CD4-positive, alpha-beta T cell (primary cell): ENCODE measurements around the gene MICAL2. TPM values are rescaled to one million over a fixed set of nuclear protein-coding genes. Genes with fewer than 3 reads are reported as not detected.

Experiments used
- ATAC-seq: fragments of 200-7000 bp; cut with Tn5 transposase; one replicate; pipeline ENCODE4 v1.10.0; 2022; ENCODE audit warnings: mild to moderate bottlenecking; ENCODE audit not compliant: poor library complexity
- CTCF ChIA-PET: fragments of 350-600 bp; sonication (Branson Sonifier 250); formaldehyde crosslinking; loops from one replicate; lab custom pipeline; 2021; ENCODE audit warnings: antibody characterized with exemption, inconsistent platforms; lab: Charles Lee
- POLR2A ChIA-PET: fragments of 350-600 bp; sonication (Branson Sonifier 250); formaldehyde crosslinking; loops from one replicate; lab custom pipeline; 2021; ENCODE audit warnings: antibody characterized with exemption, inconsistent platforms; lab: Charles Lee
- DNase-seq, 14 experiments: peaks; one replicate each; pipeline ENCODE4 v3.0.0-alpha.2; 2013 to 2020; ENCODE audit warnings: mixed read lengths in 2 of 14
- H3K27ac ChIP-seq, 2 donors: one replicate each; pipeline versions ENCODE4 v1.5.1 to v1.7.0; 2013; ENCODE audit warnings: low read length in 2 of 2, low read depth in 1 of 2, mild to moderate bottlenecking in 1 of 2
- H3K27me3 ChIP-seq, 2 experiments: 1 replicate in 1 of 2; 2 replicates in 1 of 2; pipeline versions ENCODE4 v1.6.1 to v1.7.0; 2013; ENCODE audit warnings: low read length in 2 of 2, control low read depth in 1 of 2, mild to moderate bottlenecking in 1 of 2, moderate library complexity in 1 of 2; ENCODE audit not compliant: insufficient read depth in 2 of 2, control insufficient read depth in 1 of 2
- H3K36me3 ChIP-seq: one replicate; pipeline ENCODE4 v1.6.1; 2013; ENCODE audit warnings: low read length, control low read depth; ENCODE audit not compliant: insufficient read depth
- H3K4me1 ChIP-seq: one replicate; pipeline ENCODE4 v1.6.1; 2013; ENCODE audit warnings: low read length, control low read depth; ENCODE audit not compliant: insufficient read depth
- H3K4me3 ChIP-seq: one replicate; pipeline ENCODE4 v1.5.1; 2013; ENCODE audit warnings: mild to moderate bottlenecking, low read length, moderate library complexity
- H3K9me3 ChIP-seq, 2 experiments: 1 replicate in 1 of 2; 2 replicates in 1 of 2; pipeline versions ENCODE4 v1.6.1 to v1.7.0; 2013; ENCODE audit warnings: low read length in 2 of 2, mild to moderate bottlenecking in 2 of 2, control low read depth in 1 of 2, moderate library complexity in 1 of 2; ENCODE audit not compliant: control insufficient read depth in 1 of 2, insufficient read depth in 1 of 2
- H3K27ac Mint-ChIP-seq: one replicate; pipeline ENCODE4 v1.8.0; 2020; ENCODE audit warnings: mixed read lengths
- H3K27me3 Mint-ChIP-seq: one replicate; pipeline ENCODE4 v1.8.0; 2021; ENCODE audit warnings: mixed read lengths
- H3K36me3 Mint-ChIP-seq: one replicate; pipeline ENCODE4 v1.8.0; 2021; ENCODE audit warnings: low read depth, mixed read lengths
- H3K4me1 Mint-ChIP-seq: one replicate; pipeline ENCODE4 v1.8.0; 2021; ENCODE audit warnings: low read depth, mixed read lengths
- H3K4me3 Mint-ChIP-seq: one replicate; pipeline ENCODE4 v1.8.0; 2020; ENCODE audit warnings: mild to moderate bottlenecking, mixed read lengths
- H3K9me3 Mint-ChIP-seq: one replicate; pipeline ENCODE4 v1.8.0; 2020; ENCODE audit warnings: mixed read lengths
- CTCF ChIP-seq: fragments of 200-600 bp; IDR thresholded peaks from one replicate; pipeline ENCODE4 v1.8.0; 2022; ENCODE audit warnings: antibody characterized with exemption, mild to moderate bottlenecking
- intact Hi-C, 2 experiments: fragments of 100-400 bp; cut with DNase I in 1 of 2; cut with micrococcal nuclease in 1 of 2; formaldehyde crosslinking; loops; one replicate each; pipeline versions ENCODE4 v1.15.1 to v1.9.0; 2023 to 2025; cut with DNase I, micrococcal nuclease
- total RNA-seq, 174 experiments: library from RNA in 2 of 174; stranded (reverse) in 2 of 174; gene quantifications; one replicate each; pipeline ENCODE4 v1.2.3 and lab custom pipeline; 2021 to 2026

Gene MICAL2
- total RNA-seq, 2 experiments from 2014 or later: 12.8 to 14.1 TPM

GRCh38 chr11:12122083-12122482, 11.7 kb downstream of the MICAL2 start:
- H3K4me3 Mint-ChIP-seq: no peak overlapping the region
- H3K36me3 Mint-ChIP-seq: no peaks in the 10 kb centered on the region
- no peaks in the 10 kb centered on the region for H3K9me3 Mint-ChIP-seq
- ChIA-PET CTCF (no interaction called here), POLR2A (no interaction called here)
- Histone ChIP-seq H3K4me1 (peaks cover 27% of the 10 kb centered on the region), H3K36me3 (no peaks in the 10 kb centered on the region), H3K27me3 (no peaks in the 10 kb centered on the region), H3K4me3 (no peak overlapping the region), H3K27ac (no peak overlapping the region), H3K9me3 (no peaks in the 10 kb centered on the region)
- peak; percentile 30 for TF ChIP-seq CTCF
- DNase-seq: peak in 1 of 14 experiments; percentile 26
- ATAC-seq: no peak
- H3K27ac Mint-ChIP-seq: no peak overlapping the region
- intact Hi-C loops: no loop called here
- no peaks in the 10 kb centered on the region for H3K27me3 Mint-ChIP-seq
- H3K4me1 Mint-ChIP-seq: peaks cover 46% of the 10 kb centered on the region

- ChIA-PET CTCF (no interaction called here), POLR2A (interaction anchor here (1.4 to 1.5 kb wide), 2 partner anchors 34 to 100 kb away, joined by 3 to 5 read pairs; no protein-coding TSS in a partner anchor)
- Mint-ChIP-seq H3K27ac (no peak overlapping the region), H3K36me3 (no peaks in the 10 kb centered on the region), H3K4me1 (peaks cover 41% of the 10 kb centered on the region), H3K9me3 (no peaks in the 10 kb centered on the region), H3K27me3 (no peaks in the 10 kb centered on the region), H3K4me3 (no peak overlapping the region)
- H3K9me3 ChIP-seq: no peaks in the 10 kb centered on the region
- H3K27me3 ChIP-seq: no peaks in the 10 kb centered on the region
- TF ChIP-seq CTCF: no peak
- H3K36me3 ChIP-seq: no peaks in the 10 kb centered on the region
- ATAC-seq (no peak), DNase-seq (no peak)
- H3K4me3 ChIP-seq: no peak overlapping the region
- intact Hi-C loops: no loop called here
- no peak overlapping the region for H3K27ac ChIP-seq
- H3K4me1 ChIP-seq: peaks cover 24% of the 10 kb centered on the region
Observed at GRCh38 chr11:12123273-12123672, 12.9 kb downstream of the MICAL2 start.

GRCh38 chr11:12123799-12124198, 13.4 kb downstream of the MICAL2 start:
- DNase-seq: no peak
- no peak overlapping the region for H3K4me3 Mint-ChIP-seq
- intact Hi-C loops: no loop called here
- no peaks in the 10 kb centered on the region for H3K9me3 Mint-ChIP-seq
- no peak for TF ChIP-seq CTCF
- no peaks in the 10 kb centered on the region for H3K27me3 ChIP-seq
- H3K4me3 ChIP-seq: no peak overlapping the region
- POLR2A ChIA-PET: interaction anchor here (1.2 to 1.8 kb wide), 4 partner anchors 10 to 101 kb away, joined by 3 to 9 read pairs (median 5); no protein-coding TSS in a partner anchor
- no peak overlapping the region for H3K27ac Mint-ChIP-seq
- ATAC-seq: no peak
- CTCF ChIA-PET: no interaction called here
- no peak overlapping the region for H3K27ac ChIP-seq
- H3K27me3 Mint-ChIP-seq: no peaks in the 10 kb centered on the region
- peaks cover 24% of the 10 kb centered on the region for H3K4me1 ChIP-seq
- no peaks in the 10 kb centered on the region for H3K9me3 ChIP-seq
- H3K36me3 Mint-ChIP-seq: no peaks in the 10 kb centered on the region
- peaks cover 39% of the 10 kb centered on the region for H3K4me1 Mint-ChIP-seq
- H3K36me3 ChIP-seq: no peaks in the 10 kb centered on the region
